GM12878 (cell line): Measurements from ENCODE around the gene CDKL1. TPM values are rescaled to one million over a fixed set of nuclear protein-coding genes. Genes with fewer than 3 reads are reported as not detected.

ENCODE experiments used
- ATAC-seq: fragments of 200-7000 bp; cut with Tn5 transposase; 3 replicates; pipeline ENCODE4 v1.9.1; 2020; ENCODE audit warnings: mild to moderate bottlenecking, moderate library complexity
- BruUV-seq: library from RNA; stranded (reverse); fragments of 400-500 nt; replicated peaks from 2 replicates; lab custom pipeline; 2021; lab: Mats Ljungman, UMichigan
- CTCF ChIA-PET: fragments of 300-600 bp; sonication (Branson Sonifier 250); formaldehyde crosslinking; extraction: SDS; loops from one replicate; lab custom pipeline; 2021; ENCODE audit warnings: inconsistent platforms; lab: Yijun Ruan, JAX
- POLR2A ChIA-PET: fragments of 350-600 bp; formaldehyde crosslinking; extraction: SDS; loops from one replicate; lab custom pipeline; 2021; ENCODE audit warnings: inconsistent platforms; lab: Charles Lee
- RAD21 ChIA-PET: fragments of 300-600 bp; sonication (Branson Sonifier 250); formaldehyde crosslinking; loops from one replicate; lab custom pipeline; 2023; ENCODE audit warnings: antibody characterized with exemption; ENCODE audit not compliant: unreplicated experiment; lab: Charles Lee
- SMC1A ChIA-PET: fragments of 300-600 bp; sonication (Branson Sonifier 250); formaldehyde crosslinking; loops from one replicate; lab custom pipeline; 2023; ENCODE audit not compliant: unreplicated experiment, uncharacterized antibody; lab: Charles Lee
- DNase-seq: peaks from one replicate; pipeline ENCODE4 v3.0.0-alpha.2; 2011; ENCODE audit warnings: low read depth, low spot score
- FAIRE-seq: peaks from 3 replicates; lab custom pipeline; 2011; peaks lifted over from hg19 to GRCh38; lab: Jason Lieb, UNC
- H2AFZ ChIP-seq: 2 replicates; pipeline ENCODE4 v1.6.0; 2011; ENCODE audit warnings: low read depth, low read length, control low read depth; ENCODE audit not compliant: control insufficient read depth
- H3K27ac ChIP-seq: 2 replicates; pipeline ENCODE4 v1.5.1; 2011; ENCODE audit warnings: control low read depth; ENCODE audit not compliant: control insufficient read depth, insufficient read depth
- H3K27me3 ChIP-seq, 2 experiments: replicated peaks in 1 of 2; 2 replicates each; pipeline versions ENCODE4 v1.6.0 to v1.6.1; 2011; ENCODE audit warnings: low read length in 1 of 2; ENCODE audit not compliant: control insufficient read depth in 2 of 2, insufficient read depth in 2 of 2
- H3K36me3 ChIP-seq, 2 experiments: 2 replicates each; pipeline ENCODE4 v1.5.1; 2011; ENCODE audit warnings: low read length in 1 of 2; ENCODE audit not compliant: control insufficient read depth in 2 of 2, insufficient read depth in 2 of 2
- H3K4me1 ChIP-seq: 2 replicates; pipeline ENCODE4 v1.6.1; 2011; ENCODE audit warnings: mild to moderate bottlenecking, low read length, moderate library complexity, mixed read lengths; ENCODE audit not compliant: control insufficient read depth, insufficient read depth
- H3K4me2 ChIP-seq: 2 replicates; pipeline ENCODE4 v1.6.0; 2011; ENCODE audit warnings: control low read depth; ENCODE audit not compliant: control insufficient read depth, insufficient read depth
- H3K4me3 ChIP-seq: fragments of 200-600 bp; sonication (generic); 2 replicates; pipeline ENCODE4 v1.5.1; 2016
- H3K79me2 ChIP-seq: 2 replicates; pipeline ENCODE4 v1.6.0; 2011; ENCODE audit warnings: low read length; ENCODE audit not compliant: control insufficient read depth, insufficient read depth
- H3K9ac ChIP-seq: 2 replicates; pipeline ENCODE4 v1.8.0; 2011; ENCODE audit warnings: low read length, control low read depth, mixed read lengths; ENCODE audit not compliant: control insufficient read depth, insufficient read depth
- H3K9me3 ChIP-seq: replicated peaks from 3 replicates; pipeline ENCODE4 v1.5.1; 2011; ENCODE audit warnings: mild to moderate bottlenecking, low read length; ENCODE audit not compliant: control insufficient read depth, insufficient read depth
- H4K20me1 ChIP-seq: 2 replicates; pipeline ENCODE4 v1.6.0; 2011; ENCODE audit not compliant: control insufficient read depth, insufficient read depth
- CBFB ChIP-seq: IDR thresholded peaks from 2 replicates; pipeline ENCODE4 v1.6.1; 2016; ENCODE audit warnings: antibody characterized with exemption, low read depth
- CBX5 ChIP-seq: sonication (generic); IDR thresholded peaks from 2 replicates; pipeline ENCODE4 v1.6.1; 2016; ENCODE audit warnings: low read depth, moderate library complexity, mild to moderate bottlenecking, inconsistent platforms
- CHD1 ChIP-seq: IDR thresholded peaks from 2 replicates; pipeline ENCODE4 v1.6.1; 2012; ENCODE audit warnings: low read depth, low read length, improper control_type of control experiment
- IKZF2 ChIP-seq, 2 experiments: fragments of 450-650 bp; IDR thresholded peaks; 2 replicates each; pipeline ENCODE4 v1.6.1; 2017; ENCODE audit warnings: mild to moderate bottlenecking in 2 of 2, moderate library complexity in 2 of 2
- LARP7 ChIP-seq: fragments of 450-650 bp; IDR thresholded peaks from 2 replicates; pipeline ENCODE4 v1.6.1; 2017; ENCODE audit warnings: mild to moderate bottlenecking
- PBX3 ChIP-seq: IDR thresholded peaks from 2 replicates; pipeline ENCODE4 v1.6.1; 2011; ENCODE audit warnings: mild to moderate bottlenecking, low read depth, low read length, moderate library complexity; ENCODE audit not compliant: insufficient replicate concordance
- POLR2AphosphoS2 ChIP-seq: IDR thresholded peaks from 2 replicates; pipeline ENCODE4 v1.6.1; 2011; ENCODE audit warnings: low read depth, mild to moderate bottlenecking, low read length, improper control_type of control experiment, moderate library complexity
- RBBP5 ChIP-seq: fragments of 200-600 bp; sonication (generic); conservative IDR thresholded peaks from 2 replicates; pipeline ENCODE4 v1.6.1; 2016
- SKIL ChIP-seq: fragments of 450-650 bp; IDR thresholded peaks from 2 replicates; pipeline ENCODE4 v1.6.1; 2017; ENCODE audit warnings: mild to moderate bottlenecking, low read depth, inconsistent platforms; ENCODE audit not compliant: poor library complexity, severe bottlenecking
- ZBTB4 ChIP-seq: fragments of 450-650 bp; formaldehyde crosslinking; IDR thresholded peaks from 2 replicates; pipeline ENCODE4 v1.4.0; 2022; ENCODE audit warnings: mild to moderate bottlenecking, moderate library complexity
- WGBS: methylation state at CpG from one replicate; pipeline ENCODE4 v1.1.6; 2016; ENCODE audit warnings: low lambda C conversion rate; ENCODE audit not compliant: insufficient replicate concordance, insufficient coverage; ENCODE audit errors: missing lambda C conversion rate; 5-methylcytosine and 5-hydroxymethylcytosine counted together
- in situ Hi-C: fragments of 300-500 bp; cut with MboI; formaldehyde crosslinking; loops from 9 replicates; pipeline ENCODE4 v1.14.3; 2018; ENCODE audit warnings: mixed read lengths
- intact Hi-C: fragments of 100-400 bp; cut with micrococcal nuclease; formaldehyde crosslinking; loops from one replicate; pipeline ENCODE4 v1.14.2; 2022; ENCODE audit not compliant: unreplicated experiment
- polyA plus RNA-seq, 11 experiments: library from polyadenylated mRNA; depleted of rRNA in 4 of 11; unstranded in 6 of 11; stranded (reverse) in 5 of 11; fragments of >200 nt; fragmentation: Nextera tagmentation in 4 of 11; fragmentation: Illumina TruSeq in 1 of 11; extraction: Ambion mirVana in 4 of 11; extraction: Trizol in 1 of 11; gene quantifications; 1 replicate in 1 of 11; 2 replicates in 10 of 11; pipeline versions ENCODE4 v1.2.1 to v1.2.3, GENCODE V29; 2011 to 2016; ENCODE audit warnings: inconsistent platforms in 2 of 11, missing spikeins in 2 of 11, low read depth in 1 of 11
- total RNA-seq, 4 experiments: library from RNA; depleted of rRNA in 3 of 4; stranded (reverse); fragments of >200 nt in 3 of 4; fragmentation: Illumina TruSeq in 1 of 4; extraction: Trizol in 1 of 4; gene quantifications; 2 replicates each; pipeline versions ENCODE4 v1.2.1 to v1.2.3, GENCODE V29; 2013 to 2021

Gene CDKL1
- total and polyA plus RNA-seq, 10 of the 15 experiments (the other 5 are each of a cell fraction or from before 2014, with no cell fraction given) = 9.0 to 19.0 (median 11.1) TPM

GRCh38 chr14:50432131-50432530 is 35.5 kb upstream of the CDKL1 start:
- FAIRE-seq (no peak), ATAC-seq (no peak), DNase-seq (no peak)
- Histone ChIP-seq H2AFZ (no peak overlapping the region), H3K4me3 (no peak overlapping the region), H3K27me3 (no peaks in the 10 kb centered on the region), H3K9me3 (peaks cover 2% of the 10 kb centered on the region; the same call in 2 of the 3 replicates), H3K79me2 (no peaks in the 10 kb centered on the region), H3K9ac (no peak overlapping the region), H3K27ac (no peak overlapping the region), H4K20me1 (no peaks in the 10 kb centered on the region), H3K4me2 (no peak overlapping the region), H3K36me3 (no peaks in the 10 kb centered on the region; a peak in 4 of 4 replicates), H3K4me1 (no peaks in the 10 kb centered on the region)
- ChIA-PET SMC1A (no interaction called here), CTCF (no interaction called here), POLR2A (no interaction called here), RAD21 (no interaction called here)
- no TSS peak for BruUV-seq
- TF ChIP-seq LARP7 (no peak), PBX3 (no peak), SKIL (no peak), CHD1 (no peak), ZBTB4 (CRISPR knock-in tag) (no peak), IKZF2 (IDR thresholded peaks at IDR 0.05) (no peak), CBX5 (no peak), RBBP5 (no peak), POLR2AphosphoS2 (no peak), CBFB (no peak)
- in situ Hi-C loops = no loop called here
- intact Hi-C loops = no loop called here
- 95% methylated on average over 1 of the region's 1 CpG for WGBS
